MM.1S (cell line): ENCODE measurements around the gene ACER1.

Experiments
- DNase-seq: peaks from one replicate; pipeline ENCODE4 v3.0.0-alpha.2; 2015
- H2AFZ ChIP-seq: fragments of 300-600 bp; sonication (generic); 2 replicates; pipeline ENCODE4 v1.6.0; 2016; ENCODE audit warnings: antibody characterized with exemption, low read length
- H3F3A ChIP-seq: fragments of 300-600 bp; sonication (generic); 2 replicates; pipeline ENCODE4 v1.6.1; 2016; ENCODE audit warnings: mild to moderate bottlenecking, antibody characterized with exemption, low read length, moderate library complexity, mixed read lengths; ENCODE audit not compliant: insufficient read depth
- H3K27ac ChIP-seq: fragments of 300-600 bp; sonication (generic); 2 replicates; pipeline ENCODE4 v1.5.1; 2016; ENCODE audit warnings: mild to moderate bottlenecking, low read length
- H3K27me3 ChIP-seq: fragments of 300-600 bp; sonication (generic); replicated peaks from 2 replicates; pipeline ENCODE4 v1.6.0; 2016; ENCODE audit warnings: low read length; ENCODE audit not compliant: insufficient read depth
- H3K36me3 ChIP-seq: fragments of 300-600 bp; sonication (generic); replicated peaks from 2 replicates; pipeline ENCODE4 v1.6.1; 2016; ENCODE audit warnings: mild to moderate bottlenecking, low read length, mixed read lengths; ENCODE audit not compliant: insufficient read depth
- H3K4me1 ChIP-seq: fragments of 300-600 bp; sonication (generic); 2 replicates; pipeline ENCODE4 v1.6.1; 2016; ENCODE audit warnings: low read length, mixed read lengths
- H3K4me2 ChIP-seq: fragments of 300-600 bp; sonication (generic); 2 replicates; pipeline ENCODE4 v1.6.0; 2016; ENCODE audit warnings: low read depth, low read length
- H3K4me3 ChIP-seq: fragments of 300-600 bp; sonication (generic); 2 replicates; pipeline ENCODE4 v1.5.1; 2016; ENCODE audit warnings: low read length, mixed read lengths
- H3K79me2 ChIP-seq: fragments of 300-600 bp; sonication (generic); 2 replicates; pipeline ENCODE4 v1.6.1; 2016; ENCODE audit warnings: mixed run types, low read length, mixed read lengths
- H3K9ac ChIP-seq: fragments of 300-600 bp; sonication (generic); 2 replicates; pipeline ENCODE4 v1.6.1; 2016; ENCODE audit warnings: low read length, mixed read lengths
- H3K9me2 ChIP-seq: fragments of 300-600 bp; sonication (generic); replicated peaks from 2 replicates; pipeline ENCODE4 v1.6.1; 2016; ENCODE audit warnings: mild to moderate bottlenecking, low read length, mixed read lengths; ENCODE audit not compliant: insufficient read depth
- H3K9me3 ChIP-seq: fragments of 300-600 bp; sonication (generic); replicated peaks from 2 replicates; pipeline ENCODE4 v1.6.1; 2016; ENCODE audit warnings: mild to moderate bottlenecking, low read length, mixed read lengths; ENCODE audit not compliant: insufficient read depth
- H4K20me1 ChIP-seq: fragments of 300-600 bp; sonication (generic); 2 replicates; pipeline ENCODE4 v1.6.1; 2016; ENCODE audit warnings: mild to moderate bottlenecking, low read length, moderate library complexity, mixed read lengths; ENCODE audit not compliant: insufficient read depth
- CTCF ChIP-seq: fragments of 300-600 bp; sonication (generic); IDR thresholded peaks from 2 replicates; pipeline ENCODE4 v1.5.1; 2016; ENCODE audit warnings: antibody characterized with exemption, low read length, mixed read lengths
- EZH2 ChIP-seq: fragments of 300-600 bp; sonication (generic); optimal IDR thresholded peaks from 2 replicates; pipeline ENCODE3; 2017; ENCODE audit warnings: low read depth, mild to moderate bottlenecking, antibody characterized with exemption, low read length, mixed read lengths
- EZH2phosphoT487 ChIP-seq: fragments of 300-600 bp; sonication (generic); IDR thresholded peaks from 2 replicates; pipeline ENCODE4 v1.6.1; 2018; ENCODE audit warnings: antibody characterized with exemption, low read length

The ACER1 gene

GRCh38 chr19:6260376-6260775 is 73.0 kb downstream of the ACER1 start:
- DNase-seq: no peak
- Histone ChIP-seq H3K27ac (no peak overlapping the region), H3K9me3 (no peaks in the 10 kb centered on the region), H3K36me3 (peaks cover 13% of the 10 kb centered on the region; the same call in 1 of the 2 replicates), H3F3A (no peaks in the 10 kb centered on the region), H4K20me1 (peaks cover 5% of the 10 kb centered on the region; the same call in 1 of the 2 replicates), H2AFZ (no peak overlapping the region), H3K79me2 (peaks cover 88% of the 10 kb centered on the region), H3K4me3 (no peak overlapping the region), H3K9me2 (no peaks in the 10 kb centered on the region), H3K4me1 (no peaks in the 10 kb centered on the region), H3K4me2 (no peak overlapping the region), H3K27me3 (no peaks in the 10 kb centered on the region), H3K9ac (no peak overlapping the region)
- TF ChIP-seq EZH2 (no peak), EZH2phosphoT487 (no peak), CTCF (no peak)

GRCh38 chr19:6259312-6259861 is 74.0 kb downstream of the ACER1 start:
- Histone ChIP-seq H3K9me3 (no peaks in the 10 kb centered on the region), H3K9me2 (no peaks in the 10 kb centered on the region), H3K79me2 (peaks cover 87% of the 10 kb centered on the region), H2AFZ (no peak overlapping the region), H3K36me3 (peaks cover 13% of the 10 kb centered on the region; the same call in 1 of the 2 replicates), H3K4me1 (no peaks in the 10 kb centered on the region), H4K20me1 (peaks cover 5% of the 10 kb centered on the region; the same call in 1 of the 2 replicates), H3F3A (no peaks in the 10 kb centered on the region), H3K27ac (no peak overlapping the region), H3K4me3 (no peak overlapping the region), H3K4me2 (no peak overlapping the region), H3K9ac (no peak overlapping the region), H3K27me3 (no peaks in the 10 kb centered on the region)
- TF ChIP-seq EZH2: no peak
- no peak for TF ChIP-seq CTCF
- TF ChIP-seq EZH2phosphoT487: no peak
- no peak for DNase-seq

- Histone ChIP-seq H3K9me3 (no peaks in the 10 kb centered on the region), H3K4me2 (no peak overlapping the region), H2AFZ (no peak overlapping the region), H3K27ac (no peak overlapping the region), H3K27me3 (no peaks in the 10 kb centered on the region), H3K9me2 (no peaks in the 10 kb centered on the region), H3K36me3 (peaks cover 13% of the 10 kb centered on the region; the same call in 1 of the 2 replicates), H3K4me3 (no peak overlapping the region), H3F3A (no peaks in the 10 kb centered on the region), H4K20me1 (peaks cover 5% of the 10 kb centered on the region; the same call in 1 of the 2 replicates), H3K79me2 (peaks cover 87% of the 10 kb centered on the region), H3K9ac (no peak overlapping the region), H3K4me1 (no peaks in the 10 kb centered on the region)
- no peak for DNase-seq
- TF ChIP-seq CTCF (no peak), EZH2phosphoT487 (no peak), EZH2 (no peak)
Observed at GRCh38 chr19:6258812-6259311, 74.5 kb downstream of the ACER1 start.
